ENCODE data around the gene FAM216B.
"Not testable (repeated sequence)": the region's sequence is repeated elsewhere in the genome, so short reads cannot be mapped to it uniquely, and the experiment has no call there.

The FAM216B gene

GRCh38 chr13:42786715-42787114 lies 5.3 kb downstream of the FAM216B start:
- no peak for DNase-seq

- DNase-seq = no peak
Observed at GRCh38 chr13:42788601-42789000, 7.2 kb downstream of the FAM216B start.

- no peak for DNase-seq
Observed at GRCh38 chr13:42792154-42792553, 10.8 kb downstream of the FAM216B start.

GRCh38 chr13:42794577-42795275 lies 13.3 kb downstream of the FAM216B start:
- no peak for DNase-seq

GRCh38 chr13:42795666-42796065 lies 14.3 kb downstream of the FAM216B start:
- no peak for DNase-seq

- no peak for DNase-seq
Observed at GRCh38 chr13:42796747-42797356, 15.5 kb downstream of the FAM216B start.

GRCh38 chr13:42798118-42798517 lies 16.7 kb downstream of the FAM216B start:
- no peak for DNase-seq

- no peak for DNase-seq
Observed at GRCh38 chr13:42800109-42800643, 18.8 kb downstream of the FAM216B start.

- DNase-seq = no peak
Observed at GRCh38 chr13:42803563-42804204, 22.3 kb downstream of the FAM216B start.

GRCh38 chr13:42804244-42804874 lies 23.0 kb downstream of the FAM216B start:
- DNase-seq = no peak

GRCh38 chr13:42807241-42807640 lies 25.9 kb downstream of the FAM216B start:
- no peak for DNase-seq

- DNase-seq = no peak
Observed at GRCh38 chr13:42807866-42808265, 26.5 kb downstream of the FAM216B start.

- DNase-seq = no peak
Observed at GRCh38 chr13:42808341-42808940, 27.1 kb downstream of the FAM216B start.

- DNase-seq = no peak
Observed at GRCh38 chr13:42812316-42812715, 30.9 kb downstream of the FAM216B start.

GRCh38 chr13:42814868-42815267 lies 33.5 kb downstream of the FAM216B start:
- DNase-seq = no peak

- no peak for DNase-seq
Observed at GRCh38 chr13:42815681-42816080, 34.3 kb downstream of the FAM216B start.

GRCh38 chr13:42816538-42816937 lies 35.2 kb downstream of the FAM216B start:
- no peak for DNase-seq

GRCh38 chr13:42819687-42820086 lies 38.3 kb downstream of the FAM216B start:
- DNase-seq = not testable (repeated sequence)

- DNase-seq = no peak
Observed at GRCh38 chr13:42820451-42820850, 39.1 kb downstream of the FAM216B start.

GRCh38 chr13:42821437-42821836 lies 40.1 kb downstream of the FAM216B start:
- no peak for DNase-seq

- no peak for DNase-seq
Observed at GRCh38 chr13:42832341-42833096, 51.1 kb downstream of the FAM216B start.

GRCh38 chr13:42834946-42835345 lies 53.6 kb downstream of the FAM216B start:
- no peak for DNase-seq

Measured in KG1 (cell line).